GM19397 (cell line): ENCODE measurements around the gene NDUFA13.
"Not testable (repeated sequence)": the region's sequence is repeated elsewhere in the genome, so short reads cannot be mapped to it uniquely, and the experiment has no call there.

ENCODE experiments used
- ATAC-seq: cut with Tn5 transposase; IDR thresholded peaks from one replicate; pipeline ENCODE4 v1.9.1; 2021; ENCODE audit warnings: mild to moderate bottlenecking, moderate library complexity; ENCODE audit not compliant: unreplicated experiment

NDUFA13 gene

GRCh38 chr19:19515642-19516519 is at the start of gene NDUFA13:
Gene NDUFA13 (plus strand): TSS chr19:19516225. CDS start chr19:19516239, 14 bp downstream.
- ATAC-seq: peak; percentile 87

DNA sequence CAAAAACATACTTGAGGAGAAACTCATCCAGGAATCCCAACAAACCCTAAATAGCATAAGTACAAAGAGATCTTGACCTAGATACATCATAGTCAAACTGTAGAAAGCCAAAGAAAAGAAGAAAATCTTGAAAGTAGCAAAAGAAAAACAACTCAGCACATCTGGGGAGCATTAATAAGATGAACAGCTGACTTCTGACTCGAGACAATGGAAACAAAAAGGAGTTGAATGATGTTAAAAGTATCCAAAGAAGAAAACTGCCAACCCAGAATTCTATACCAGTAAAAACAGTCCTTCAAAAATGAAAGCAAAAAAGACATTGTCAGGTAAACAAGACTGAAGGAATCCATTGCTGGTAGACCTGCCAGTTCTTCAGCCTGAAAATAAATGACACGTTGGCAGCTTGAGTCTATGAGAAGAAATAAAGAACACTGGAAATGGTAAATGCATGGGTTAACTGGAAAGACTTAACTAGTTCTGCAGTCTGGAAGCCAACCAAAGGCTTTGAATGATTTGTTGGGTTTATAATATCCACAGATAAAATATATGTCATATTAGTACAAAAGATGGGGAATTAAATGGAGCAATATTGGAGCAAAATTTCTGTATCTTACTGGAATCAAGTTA is 47.5 kb upstream of the NDUFA13 start:
- ATAC-seq: no peak

DNA sequence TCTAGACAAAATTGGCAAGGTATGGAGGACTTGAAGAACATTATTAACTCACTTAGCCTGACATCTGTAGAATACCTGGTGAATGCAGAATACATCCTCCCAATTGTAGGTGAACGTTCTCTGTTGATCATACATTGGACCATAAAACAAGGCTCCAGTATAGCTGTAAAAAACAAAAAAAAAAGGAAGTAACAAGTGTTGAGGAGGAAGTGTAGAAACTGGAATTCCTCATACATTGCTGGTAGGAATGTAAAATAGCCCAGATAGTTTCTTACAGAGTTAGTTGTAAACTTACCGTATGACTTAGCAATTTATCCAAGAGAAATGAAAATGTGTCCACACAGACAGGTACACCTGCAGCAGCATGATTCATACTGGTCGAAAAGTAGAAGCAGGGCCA is 45.4 kb upstream of the NDUFA13 start:
- no peak for ATAC-seq

DNA sequence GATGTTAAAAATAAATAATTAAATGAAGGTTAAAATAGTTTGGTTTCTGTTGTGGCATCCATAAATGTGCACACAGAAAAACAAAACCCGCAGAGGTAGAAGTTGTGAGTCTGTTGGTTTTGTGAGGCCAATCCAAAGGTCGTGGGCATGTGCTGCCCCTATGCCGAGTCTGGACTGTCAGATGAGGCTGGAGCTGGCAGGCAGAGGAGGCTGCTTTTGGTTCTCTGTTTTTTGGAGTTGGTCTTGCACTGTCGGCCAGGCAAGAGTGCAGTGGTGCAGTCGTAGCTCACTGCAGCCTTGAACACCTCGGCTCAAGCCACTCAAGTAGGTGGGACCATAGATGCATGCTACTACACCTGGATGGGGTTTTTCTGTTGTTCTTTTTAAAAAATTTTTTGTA is 44.3 kb upstream of the NDUFA13 start:
- no peak for ATAC-seq

DNA sequence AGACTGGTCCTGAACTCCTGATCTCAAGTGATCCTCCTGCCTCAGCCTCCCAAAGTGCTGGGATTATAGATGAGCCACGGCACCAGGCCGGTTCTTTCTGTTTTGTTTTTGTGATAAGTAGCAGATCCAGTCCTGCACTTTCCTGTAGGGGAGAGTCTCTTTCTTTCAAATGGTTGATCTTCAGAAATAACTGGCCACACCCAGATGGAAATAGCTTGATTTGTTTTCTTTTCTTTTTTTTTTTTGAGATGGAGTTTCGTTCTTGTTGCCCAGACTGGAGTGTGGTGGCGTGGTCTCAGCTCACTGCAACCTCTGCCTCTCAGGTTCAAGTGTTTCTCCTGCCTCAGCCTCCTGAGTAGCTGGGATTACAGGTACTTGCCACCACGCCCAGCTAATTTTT is 43.9 kb upstream of the NDUFA13 start:
- ATAC-seq: not testable (repeated sequence)

- no peak for ATAC-seq
Measured at GRCh38 chr19:19475015-19475765, 40.8 kb upstream of the NDUFA13 start.

GRCh38 chr19:19475849-19476828 is 39.9 kb upstream of the NDUFA13 start:
- no peak for ATAC-seq

DNA sequence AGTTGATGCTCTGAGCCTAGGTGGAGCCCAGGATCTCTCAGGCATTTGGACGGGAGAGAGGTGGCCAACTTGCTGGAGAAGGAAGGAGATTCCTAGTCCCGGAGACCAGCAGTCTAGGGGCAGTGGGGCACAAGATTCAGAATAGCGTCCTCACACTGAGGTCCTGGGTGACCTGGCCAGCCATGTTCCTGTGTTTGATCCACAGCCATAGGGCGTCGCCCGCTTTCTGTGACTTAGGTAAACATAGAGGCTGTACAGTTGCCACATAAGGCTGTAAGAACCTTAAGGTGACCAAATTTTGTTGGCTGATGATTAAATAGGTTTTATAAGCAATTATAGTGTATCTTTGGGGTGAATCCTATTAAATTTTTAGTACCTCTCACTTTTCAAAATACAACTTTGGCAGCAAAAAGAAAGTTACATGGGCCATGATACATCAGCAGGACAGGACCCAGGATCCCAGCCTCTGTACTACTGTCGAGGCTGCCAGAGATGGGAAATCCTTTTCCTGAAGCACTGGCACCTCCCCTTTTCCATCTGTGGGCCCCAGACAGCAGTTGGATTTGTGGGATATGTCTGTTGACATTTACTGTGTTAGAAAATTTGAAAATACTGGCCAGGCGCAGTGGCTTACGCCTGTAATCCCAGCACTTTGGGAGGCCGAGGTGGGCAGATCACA is 38.2 kb upstream of the NDUFA13 start:
- no peak for ATAC-seq

DNA sequence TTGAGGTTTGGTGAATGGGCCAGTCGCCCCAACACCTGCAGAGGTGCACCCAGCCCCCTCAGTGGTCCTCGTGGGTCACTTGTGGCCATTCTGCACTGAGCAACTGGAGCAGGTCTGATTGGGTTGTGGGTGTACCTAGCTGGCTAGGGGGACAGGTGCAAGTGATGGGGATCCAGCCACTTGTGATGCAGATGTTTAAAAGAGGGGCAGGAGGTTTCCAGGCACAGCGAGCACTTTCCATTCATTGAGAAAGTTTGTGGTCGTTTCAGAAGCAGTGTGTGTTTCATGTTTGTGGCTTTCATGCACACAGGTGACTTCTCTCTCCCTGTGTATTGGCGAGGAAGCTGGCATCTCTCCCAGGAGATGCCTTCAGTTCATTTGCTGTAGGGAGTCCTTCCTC is 35.3 kb upstream of the NDUFA13 start:
- no peak for ATAC-seq

DNA sequence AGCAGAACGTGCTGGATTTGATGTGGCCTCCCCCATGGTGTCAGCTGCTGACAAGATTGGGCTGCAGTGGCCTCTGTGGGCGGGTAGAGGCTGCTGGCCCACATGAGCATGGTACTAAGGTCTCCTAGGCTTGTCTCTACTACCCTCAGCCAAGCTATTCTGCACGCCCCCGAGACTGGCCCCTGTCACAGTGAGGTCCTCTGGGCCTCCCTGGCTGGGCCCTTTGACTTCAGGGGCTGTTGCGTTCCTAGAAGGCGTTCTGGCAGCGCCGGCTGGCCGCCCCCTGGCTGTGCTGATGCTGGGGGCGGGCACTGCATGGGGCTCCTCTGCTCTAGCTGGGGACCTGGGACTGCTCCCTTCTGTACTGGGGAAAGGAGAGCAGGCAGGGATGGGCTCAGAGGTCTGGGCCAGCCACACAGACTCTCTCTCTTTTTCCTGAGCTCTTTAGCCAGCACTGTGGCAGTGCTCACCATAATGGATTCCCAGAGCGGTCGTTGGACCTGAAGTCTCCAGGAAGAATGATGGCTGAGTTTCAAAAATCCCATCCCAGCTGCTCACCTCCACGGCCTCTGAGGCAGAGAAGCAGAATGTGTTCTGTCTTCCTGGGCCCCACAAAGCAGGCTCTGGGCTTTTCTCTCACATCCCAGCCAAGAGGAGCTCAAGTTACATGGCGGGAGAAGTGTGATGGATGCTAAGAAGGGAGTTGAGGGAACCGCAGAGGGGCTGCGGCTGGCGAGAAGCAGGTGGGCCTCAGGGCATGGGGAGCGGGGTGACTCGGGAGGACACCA is 33.0 kb upstream of the NDUFA13 start:
- no peak for ATAC-seq

GRCh38 chr19:19485161-19485997 is 30.6 kb upstream of the NDUFA13 start:
- ATAC-seq: no peak

DNA sequence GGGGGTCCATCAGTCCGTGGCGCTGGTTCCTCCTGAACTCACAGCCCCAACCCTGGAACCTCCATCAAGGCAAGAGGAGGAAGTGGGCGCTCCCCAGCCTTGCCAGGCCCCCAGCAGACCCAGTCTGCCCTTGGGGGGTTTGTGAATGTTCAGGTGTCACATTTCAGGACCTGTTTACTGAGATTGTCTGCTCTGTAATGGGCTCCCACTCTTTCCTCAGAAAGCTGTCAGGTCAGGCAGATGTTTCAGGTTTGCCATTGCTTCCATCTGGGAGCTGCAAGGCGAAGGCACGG is 30.1 kb upstream of the NDUFA13 start:
- no peak for ATAC-seq

DNA sequence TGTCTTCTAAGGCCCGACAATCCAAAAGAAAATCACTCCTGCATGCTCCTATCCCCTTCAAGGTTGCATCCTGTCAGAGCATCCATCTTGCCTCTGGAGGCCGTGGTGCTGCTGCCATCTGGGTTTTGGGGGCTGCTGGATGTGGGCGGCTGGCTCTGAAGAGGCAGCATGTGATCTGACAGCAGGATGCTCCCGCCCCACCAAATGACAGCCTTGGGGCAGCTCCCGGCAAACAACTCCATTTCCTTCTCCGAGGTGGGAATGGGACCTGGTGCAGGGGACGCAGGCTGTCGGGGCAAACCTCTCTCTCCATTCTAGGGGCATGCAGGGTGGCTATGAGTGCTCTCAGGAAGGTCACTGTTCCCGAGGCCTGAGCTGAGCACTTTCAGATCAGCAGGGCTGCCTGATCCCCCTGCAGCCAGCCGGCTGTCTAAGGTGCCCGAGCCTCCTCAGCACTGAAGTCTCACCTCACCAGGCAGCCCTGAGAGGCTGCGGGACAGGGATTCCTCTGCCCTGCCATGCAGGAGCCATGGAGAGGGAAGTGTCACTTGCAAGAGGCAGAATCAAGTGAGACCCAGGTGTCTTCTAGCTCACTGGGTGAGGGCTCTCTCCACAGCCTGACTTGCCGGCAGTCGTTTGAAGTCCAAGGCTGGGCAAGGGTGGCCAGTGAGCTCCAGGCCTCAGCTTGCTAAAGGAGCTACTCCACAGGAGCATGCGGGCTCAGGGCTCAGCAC is 29.5 kb upstream of the NDUFA13 start:
- no peak for ATAC-seq

DNA sequence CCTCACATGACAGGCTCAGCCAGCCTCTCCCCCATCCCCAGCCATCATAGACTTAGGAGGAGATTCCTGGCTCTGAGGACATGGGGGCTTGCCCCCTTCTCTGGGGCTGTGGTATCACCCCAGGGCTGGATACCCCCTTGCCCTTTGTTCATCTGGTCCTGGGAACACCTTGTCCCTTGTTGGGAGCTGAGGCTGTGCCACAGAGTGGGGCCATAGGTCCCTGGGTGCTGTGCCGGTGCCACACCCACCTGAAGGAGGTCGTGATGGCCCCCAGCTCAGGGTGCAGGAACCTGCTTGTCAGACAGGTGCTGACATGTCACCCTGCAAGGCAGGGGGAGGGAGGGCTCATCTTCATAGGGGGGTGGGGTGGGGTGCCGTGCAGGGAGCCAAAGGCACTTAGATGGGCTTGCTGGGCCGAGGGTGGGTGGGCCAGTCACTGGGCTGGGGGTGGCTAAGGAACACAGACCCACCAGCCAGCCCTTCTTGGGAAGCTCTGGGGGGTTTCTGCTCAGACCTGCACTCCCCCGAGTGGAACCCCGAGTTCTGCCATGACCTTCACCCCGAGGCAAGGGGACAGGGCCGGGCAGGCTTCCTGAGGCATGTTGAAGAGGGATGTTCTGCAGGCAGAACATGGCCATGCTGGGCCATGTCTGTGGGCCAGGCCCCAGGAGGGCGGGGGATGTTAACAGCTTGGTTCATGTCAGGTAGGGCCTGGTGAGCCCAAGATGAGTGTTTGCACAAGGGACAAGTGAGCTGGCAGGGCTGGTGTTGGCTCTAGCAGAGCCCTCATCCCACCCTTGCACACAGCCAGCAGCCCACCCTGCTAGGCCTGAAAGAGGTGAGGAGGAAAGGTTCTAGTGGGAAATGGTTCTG is 28.7 kb upstream of the NDUFA13 start:
- no peak for ATAC-seq

- no peak for ATAC-seq
Measured at GRCh38 chr19:19487950-19488874, 27.8 kb upstream of the NDUFA13 start.
